K562 (cell line): Measurements from ENCODE around the gene TNFRSF18. TPM values are rescaled to one million over a fixed set of nuclear protein-coding genes. Genes with fewer than 3 reads are reported as not detected.

ENCODE experiments used
- ATAC-seq: fragments of 200-7000 bp; cut with Tn5 transposase; 3 replicates; pipeline ENCODE4 v1.9.1; 2020; ENCODE audit warnings: moderate library complexity
- BruUV-seq: library from RNA; stranded (reverse); fragments of 400-500 nt; replicated peaks from 2 replicates; lab custom pipeline; 2021; lab: Mats Ljungman, UMichigan
- CTCF ChIA-PET: fragments of 300-600 bp; formaldehyde crosslinking; extraction: SDS; loops from one replicate; lab custom pipeline; 2021; ENCODE audit warnings: low intra/inter-chr PET ratio; lab: Yijun Ruan, JAX
- POLR2A ChIA-PET: fragments of 300-600, 350-650 bp; sonication (Branson Sonifier 250); formaldehyde crosslinking; extraction: SDS; loops from one replicate; lab custom pipeline; 2021; ENCODE audit warnings: antibody characterized with exemption, inconsistent platforms; lab: Yijun Ruan, JAX
- DNase-seq, 4 experiments: peaks; one replicate each; pipeline versions ENCODE4 v3.0.0 to v3.0.0-alpha.2; 2011 to 2018; ENCODE audit warnings: low spot score in 3 of 4, mixed read lengths in 3 of 4; ENCODE audit errors: extremely low read depth in 1 of 4
- FAIRE-seq: peaks from 2 replicates; lab custom pipeline; 2011; peaks lifted over from hg19 to GRCh38; lab: Jason Lieb, UNC
- H2AFZ ChIP-seq: 2 replicates; pipeline ENCODE4 v1.6.0; 2011; ENCODE audit warnings: low read depth, low read length, control low read depth, inconsistent platforms
- H3K27ac ChIP-seq: fragments of 200-600 bp; 3 replicates; pipeline ENCODE4 v1.8.0; 2011; ENCODE audit warnings: low read depth, mild to moderate bottlenecking, control low read depth, inconsistent platforms, low read length, moderate library complexity, mixed read lengths; ENCODE audit errors: extremely low read depth
- H3K27me3 ChIP-seq, 2 experiments: fragments of 300-600 bp in 1 of 2; 2 replicates in 1 of 2; 3 replicates in 1 of 2; pipeline versions ENCODE4 v1.6.0 to v1.8.0; 2011; ENCODE audit warnings: inconsistent platforms in 2 of 2, low read length in 2 of 2, mild to moderate bottlenecking in 1 of 2, mixed read lengths in 1 of 2, moderate library complexity in 1 of 2; ENCODE audit not compliant: control insufficient read depth in 2 of 2, insufficient read depth in 2 of 2
- H3K36me3 ChIP-seq: fragments of 300-600 bp; 3 replicates; pipeline ENCODE4 v1.8.0; 2011; ENCODE audit warnings: mild to moderate bottlenecking, low read length, inconsistent platforms; ENCODE audit not compliant: control insufficient read depth, insufficient read depth
- H3K4me1 ChIP-seq, 2 experiments: fragments of 200-600 bp in 1 of 2; replicated peaks in 1 of 2; 2 replicates in 1 of 2; 3 replicates in 1 of 2; pipeline versions ENCODE4 v1.5.1 to v1.8.0; 2011; ENCODE audit warnings: inconsistent platforms in 2 of 2, low read length in 2 of 2, mild to moderate bottlenecking in 1 of 2, mixed read lengths in 1 of 2, moderate library complexity in 1 of 2; ENCODE audit not compliant: control insufficient read depth in 2 of 2, insufficient read depth in 2 of 2
- H3K4me2 ChIP-seq: 2 replicates; pipeline ENCODE4 v1.6.1; 2011; ENCODE audit warnings: low read length, control low read depth, inconsistent platforms, mixed read lengths; ENCODE audit not compliant: insufficient read depth
- H3K4me3 ChIP-seq: fragments of 200-600 bp; sonication (generic), shearing (Covaris generic); 2 replicates; pipeline ENCODE4 v1.5.1; 2016; ENCODE audit warnings: control low read depth, inconsistent platforms
- H3K79me2 ChIP-seq: fragments of 200-600 bp; 3 replicates; pipeline ENCODE4 v1.8.0; 2011; ENCODE audit warnings: low read length, inconsistent platforms; ENCODE audit not compliant: control insufficient read depth, insufficient read depth
- H3K9ac ChIP-seq, 2 experiments: 2 replicates each; pipeline versions ENCODE4 v1.6.0 to v1.6.1; 2011; ENCODE audit warnings: low read depth in 2 of 2, low read length in 2 of 2, control low read depth in 1 of 2, inconsistent platforms in 1 of 2, mild to moderate bottlenecking in 1 of 2, mixed read lengths in 1 of 2; ENCODE audit not compliant: insufficient read depth in 1 of 2
- H3K9me1 ChIP-seq: one replicate; pipeline ENCODE4 v1.6.0; 2011; ENCODE audit warnings: inconsistent platforms, mild to moderate bottlenecking, low read length, moderate library complexity; ENCODE audit not compliant: control insufficient read depth, insufficient read depth
- H3K9me3 ChIP-seq: replicated peaks from 2 replicates; pipeline ENCODE4 v1.5.1; 2011; ENCODE audit warnings: low read depth, low read length, inconsistent platforms; ENCODE audit not compliant: control insufficient read depth, insufficient read depth
- H4K20me1 ChIP-seq: replicated peaks from 2 replicates; pipeline ENCODE4 v1.6.1; 2011; ENCODE audit warnings: low read length, inconsistent platforms, mixed read lengths; ENCODE audit not compliant: control insufficient read depth, insufficient read depth
- ARNT ChIP-seq, 2 experiments: fragments of 450-650 bp; IDR thresholded peaks; 2 replicates each; pipeline ENCODE4 v1.6.1; 2016; ENCODE audit warnings: mild to moderate bottlenecking in 1 of 2
- HNRNPL ChIP-seq: fragments of 200-400 bp; formaldehyde crosslinking; IDR thresholded peaks from 2 replicates; pipeline ENCODE4 v1.6.1; 2017; ENCODE audit warnings: low read depth, mild to moderate bottlenecking, low read length
- HOXB6 ChIP-seq: fragments of 250-450 bp; sonication (Bioruptor Pico); IDR thresholded peaks from 2 replicates; pipeline ENCODE4 v1.5.1; 2022; ENCODE audit warnings: mild to moderate bottlenecking, borderline replicate concordance
- RBFOX2 ChIP-seq: fragments of 200-400 bp; formaldehyde crosslinking; IDR thresholded peaks from 2 replicates; pipeline ENCODE4 v1.6.1; 2017; ENCODE audit warnings: low read depth, mild to moderate bottlenecking, low read length, moderate library complexity
- ZBED1 ChIP-seq: IDR thresholded peaks from 2 replicates; pipeline ENCODE4 v1.6.1; 2014
- WGBS: fragments of 100-300 bp; shearing (Covaris generic); methylation state at CpG from one replicate; pipeline ENCODE4 v1.1.6; 2016; ENCODE audit warnings: low coverage, mixed read lengths; ENCODE audit not compliant: insufficient coverage; ENCODE audit errors: missing lambda C conversion rate; 5-methylcytosine and 5-hydroxymethylcytosine counted together
- in situ Hi-C: fragments of 300-500 bp; cut with MboI; formaldehyde crosslinking; loops from 4 replicates; pipeline ENCODE4 v1.15.0; 2018; ENCODE audit warnings: inconsistent platforms, mixed read lengths
- intact Hi-C: fragments of 100-400 bp; cut with micrococcal nuclease; formaldehyde crosslinking; loops from 2 replicates; pipeline ENCODE4 v1.14.2; 2022
- polyA plus RNA-seq, 8 experiments: library from polyadenylated mRNA; depleted of rRNA in 4 of 8; stranded (reverse) in 5 of 8; unstranded in 3 of 8; fragments of >200 nt; fragmentation: Nextera tagmentation in 2 of 8; fragmentation: Illumina TruSeq in 1 of 8; extraction: Ambion mirVana in 2 of 8; extraction: Trizol in 1 of 8; gene quantifications; 2 replicates each; pipeline versions ENCODE4 v1.2.1 to v1.2.3, GENCODE V29; 2011 to 2014; ENCODE audit warnings: inconsistent platforms in 1 of 8, missing spikeins in 1 of 8
- total RNA-seq, 7 experiments: library from RNA; depleted of rRNA in 6 of 7; stranded (reverse); fragments of >200 nt in 6 of 7; fragmentation: Illumina TruSeq in 2 of 7; extraction: Trizol in 2 of 7; gene quantifications; 2 replicates each; pipeline versions ENCODE4 v1.2.1 to v1.2.3, GENCODE V29; 2011 to 2021; ENCODE audit warnings: low replicate concordance in 1 of 7

TNFRSF18 gene
- total and polyA plus RNA-seq, 9 of the 15 experiments (the other 6 are each of a cell fraction or from before 2014, with no cell fraction given), result 0.24 to 0.27 TPM; not detected in 7

DNA sequence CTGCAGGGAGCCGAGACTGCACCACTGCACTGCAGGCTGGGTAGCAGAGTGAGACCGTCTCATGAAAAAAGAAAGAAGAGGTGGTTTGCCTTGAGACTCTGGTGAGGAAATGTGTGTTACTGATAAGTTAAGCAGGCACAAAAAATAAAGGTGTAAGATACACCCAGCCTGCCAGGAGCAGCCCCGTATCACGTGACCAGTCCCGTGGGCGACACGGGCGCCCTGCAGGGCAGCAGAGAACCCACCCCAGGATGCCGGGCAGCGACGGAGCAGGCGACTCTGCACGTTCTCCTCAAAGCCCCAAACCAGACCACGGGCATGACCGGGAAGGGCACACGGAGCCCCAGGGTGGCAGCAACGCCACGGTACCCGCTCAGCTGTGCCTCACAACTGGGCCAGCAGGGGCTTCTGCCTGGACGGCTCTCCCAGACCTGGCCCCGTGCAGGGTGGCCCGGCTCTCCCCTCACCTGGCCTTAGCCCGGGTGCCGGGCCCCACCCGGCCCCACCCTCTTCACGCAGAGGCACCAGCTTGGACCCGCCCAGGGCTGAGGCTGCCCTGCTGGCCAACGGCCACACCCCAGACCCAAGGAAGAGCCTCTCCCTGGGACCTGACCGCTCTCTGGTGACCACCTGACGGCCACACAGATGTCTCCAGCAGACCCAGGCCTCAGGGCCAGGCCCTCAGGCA is 15.6 kb upstream of the TNFRSF18 start:
- Histone ChIP-seq H3K27me3 (no peaks in the 10 kb centered on the region), H3K9me3 (no peaks in the 10 kb centered on the region), H2AFZ (no peak overlapping the region), H3K79me2 (peaks cover 32% of the 10 kb centered on the region), H3K4me3 (no peak overlapping the region), H3K9me1 (no peaks in the 10 kb centered on the region), H3K4me1 (peaks cover 0 to 61% of the 10 kb centered on the region in 2 experiments; a peak in 1 of 5 replicates), H3K36me3 (peaks cover 97% of the 10 kb centered on the region; the same call in 2 of the 3 replicates), H4K20me1 (peaks cover 9% of the 10 kb centered on the region; the same call in 1 of the 2 replicates), H3K9ac (peak overlapping the region in 1 of 2 experiments; percentile 18; a peak in 1 of 4 replicates), H3K27ac (no peak overlapping the region), H3K4me2 (no peak overlapping the region)
- POLR2A ChIA-PET, result interaction anchor here (0.8 to 1.0 kb wide), 2 partner anchors 17 to 40 kb away, joined by 4 read pairs; no protein-coding TSS in a partner anchor
- in situ Hi-C loops, result no loop called here
- no peak for ATAC-seq
- CTCF ChIA-PET, result no interaction called here
- no peak for FAIRE-seq
- no peak for TF ChIP-seq ARNT (IDR thresholded peaks at IDR 0.05)
- TF ChIP-seq HOXB6 (CRISPR knock-in tag), result no peak
- TF ChIP-seq ZBED1, result no peak
- peak; percentile 39; the same call in 1 of the 2 replicates for TF ChIP-seq RBFOX2
- peak; percentile 38; the same call in 1 of the 2 replicates for TF ChIP-seq HNRNPL
- WGBS, result 96% methylated on average over 20 of the region's 30 CpGs
- BruUV-seq, result no TSS peak
- peak in 1 of 4 experiments; percentile 26 for DNase-seq
- intact Hi-C loops, result no loop called here
